Measurements from ENCODE around the gene UBE2G1. TPM values are rescaled to one million over a fixed set of nuclear protein-coding genes. Genes with fewer than 3 reads are reported as not detected.
A peak's percentile ranks its signal among the peaks of the same experiment; 100 is the strongest.
"Not testable (repeated sequence)": the region's sequence is repeated elsewhere in the genome, so short reads cannot be mapped to it uniquely, and the experiment has no call there.

The UBE2G1 gene
- total RNA-seq, 1 donor from 2014 or later, result 92.8 TPM

DNA sequence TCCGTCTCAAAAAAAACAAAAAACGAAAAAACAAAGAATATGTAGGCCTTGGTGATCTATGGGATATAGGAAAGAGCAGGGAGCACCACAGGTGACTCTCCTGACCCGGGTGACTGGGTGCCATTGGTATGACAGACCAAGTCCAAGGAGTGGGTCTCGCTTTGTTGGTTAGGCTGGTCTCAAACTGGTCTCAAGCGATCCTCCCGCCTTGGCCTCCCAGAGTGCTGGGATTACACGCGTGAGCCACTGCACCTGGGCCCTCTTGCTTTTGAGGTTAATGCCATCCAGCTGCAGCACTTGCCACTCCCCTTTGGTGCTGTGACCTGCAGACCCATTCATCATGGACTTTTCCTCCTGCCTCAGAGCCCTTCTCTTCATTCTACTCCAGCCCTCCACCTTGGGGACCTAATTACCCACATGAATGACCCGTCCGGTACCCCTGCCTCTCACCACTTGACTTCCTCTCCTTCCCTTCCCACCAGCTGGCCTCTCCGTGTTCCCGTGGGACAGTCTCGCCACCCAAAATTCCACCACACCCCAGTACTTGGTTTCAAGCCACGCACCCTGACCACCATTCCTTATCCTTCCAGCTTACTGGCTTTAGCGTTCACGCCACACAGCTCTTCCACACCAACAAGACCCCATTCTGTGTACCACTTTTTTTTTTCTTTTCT lies 3.2 kb upstream of the UBE2G1 start:
- intact Hi-C loops (cut with micrococcal nuclease), result no loop called here
- TF ChIP-seq, protein P1, sequence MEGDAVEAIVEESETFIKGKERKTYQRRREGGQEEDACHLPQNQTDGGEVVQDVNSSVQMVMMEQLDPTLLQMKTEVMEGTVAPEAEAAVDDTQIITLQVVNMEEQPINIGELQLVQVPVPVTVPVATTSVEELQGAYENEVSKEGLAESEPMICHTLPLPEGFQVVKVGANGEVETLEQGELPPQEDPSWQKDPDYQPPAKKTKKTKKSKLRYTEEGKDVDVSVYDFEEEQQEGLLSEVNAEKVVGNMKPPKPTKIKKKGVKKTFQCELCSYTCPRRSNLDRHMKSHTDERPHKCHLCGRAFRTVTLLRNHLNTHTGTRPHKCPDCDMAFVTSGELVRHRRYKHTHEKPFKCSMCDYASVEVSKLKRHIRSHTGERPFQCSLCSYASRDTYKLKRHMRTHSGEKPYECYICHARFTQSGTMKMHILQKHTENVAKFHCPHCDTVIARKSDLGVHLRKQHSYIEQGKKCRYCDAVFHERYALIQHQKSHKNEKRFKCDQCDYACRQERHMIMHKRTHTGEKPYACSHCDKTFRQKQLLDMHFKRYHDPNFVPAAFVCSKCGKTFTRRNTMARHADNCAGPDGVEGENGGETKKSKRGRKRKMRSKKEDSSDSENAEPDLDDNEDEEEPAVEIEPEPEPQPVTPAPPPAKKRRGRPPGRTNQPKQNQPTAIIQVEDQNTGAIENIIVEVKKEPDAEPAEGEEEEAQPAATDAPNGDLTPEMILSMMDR (IDR thresholded peaks at IDR 0.05; ENCODE audit: borderline replicate concordance), result no peak

DNA sequence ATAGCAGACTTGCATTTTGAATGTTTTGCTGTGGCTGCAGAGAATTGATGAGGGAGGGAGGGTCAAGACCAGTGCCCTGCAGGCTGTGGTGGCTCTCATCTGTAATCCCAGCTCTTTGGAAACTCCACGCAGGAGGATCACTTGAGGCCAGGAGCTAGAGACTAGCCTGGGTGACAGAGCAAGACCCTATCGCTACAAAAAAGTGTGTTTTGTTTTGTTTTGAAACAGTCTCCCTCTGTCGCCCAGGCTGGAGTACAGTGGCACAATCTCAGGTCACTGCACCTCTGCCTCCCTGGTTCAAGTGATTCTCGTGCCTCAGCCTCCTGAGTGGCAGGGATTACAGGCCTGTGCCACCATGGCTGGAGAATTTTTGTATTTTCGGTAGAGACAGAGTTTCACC lies 1.9 kb upstream of the UBE2G1 start:
- intact Hi-C loops (cut with micrococcal nuclease), result no loop called here
- Histone ChIP-seq H3K4me3 (no peak overlapping the region), H3K4me1 (peaks cover 26% of the 10 kb centered on the region), H3K36me3 (no peaks in the 10 kb centered on the region), H3K27ac (replicated peaks) (no peak overlapping the region), H3K9me3 (replicated peaks) (no peaks in the 10 kb centered on the region), H3K27me3 (ENCODE audit: low read depth) (no peaks in the 10 kb centered on the region)
- TF ChIP-seq, protein P1 (IDR thresholded peaks at IDR 0.05; ENCODE audit: borderline replicate concordance), result no peak
- no peak for DNase-seq

More for the DNA sequence above, 3.2 kb upstream of the UBE2G1 start:
- Histone ChIP-seq H3K27me3 (ENCODE audit: low read depth) (no peaks in the 10 kb centered on the region), H3K4me1 (peaks cover 15% of the 10 kb centered on the region), H3K4me3 (no peak overlapping the region), H3K27ac (replicated peaks) (no peak overlapping the region), H3K36me3 (no peaks in the 10 kb centered on the region), H3K9me3 (replicated peaks) (no peaks in the 10 kb centered on the region)
- DNase-seq, result no peak

DNA sequence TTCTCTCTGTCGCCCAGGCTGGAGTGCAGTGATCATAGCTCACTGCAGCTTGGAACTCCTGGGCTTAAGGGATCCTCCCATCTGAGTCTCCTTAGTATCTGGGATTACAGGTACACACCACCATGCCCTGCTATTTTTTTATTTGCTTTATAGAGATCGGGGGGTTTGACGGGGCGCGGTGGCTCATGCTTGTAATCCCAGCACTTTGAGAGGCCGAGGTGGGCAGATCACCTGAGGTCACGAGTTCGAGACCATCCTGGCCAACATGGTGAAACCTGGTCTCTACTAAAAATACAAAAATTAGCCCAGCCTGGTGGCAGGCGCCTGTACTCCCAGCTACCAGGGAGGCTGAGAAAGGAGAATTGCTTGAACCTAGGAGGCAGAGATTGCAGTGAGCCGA lies 702 bp upstream of the UBE2G1 start:
- H3K4me1 ChIP-seq, result peaks cover 38% of the 10 kb centered on the region
- peak overlapping the region; percentile 99 for H3K27ac ChIP-seq (replicated peaks)
- H3K4me3 ChIP-seq, result peak overlapping the region; percentile 99
- DNase-seq; intact Hi-C loops (cut with micrococcal nuclease); H3K36me3 ChIP-seq; H3K9me3 ChIP-seq (replicated peaks); H3K27me3 ChIP-seq (ENCODE audit: low read depth): not testable (repeated sequence)

DNA sequence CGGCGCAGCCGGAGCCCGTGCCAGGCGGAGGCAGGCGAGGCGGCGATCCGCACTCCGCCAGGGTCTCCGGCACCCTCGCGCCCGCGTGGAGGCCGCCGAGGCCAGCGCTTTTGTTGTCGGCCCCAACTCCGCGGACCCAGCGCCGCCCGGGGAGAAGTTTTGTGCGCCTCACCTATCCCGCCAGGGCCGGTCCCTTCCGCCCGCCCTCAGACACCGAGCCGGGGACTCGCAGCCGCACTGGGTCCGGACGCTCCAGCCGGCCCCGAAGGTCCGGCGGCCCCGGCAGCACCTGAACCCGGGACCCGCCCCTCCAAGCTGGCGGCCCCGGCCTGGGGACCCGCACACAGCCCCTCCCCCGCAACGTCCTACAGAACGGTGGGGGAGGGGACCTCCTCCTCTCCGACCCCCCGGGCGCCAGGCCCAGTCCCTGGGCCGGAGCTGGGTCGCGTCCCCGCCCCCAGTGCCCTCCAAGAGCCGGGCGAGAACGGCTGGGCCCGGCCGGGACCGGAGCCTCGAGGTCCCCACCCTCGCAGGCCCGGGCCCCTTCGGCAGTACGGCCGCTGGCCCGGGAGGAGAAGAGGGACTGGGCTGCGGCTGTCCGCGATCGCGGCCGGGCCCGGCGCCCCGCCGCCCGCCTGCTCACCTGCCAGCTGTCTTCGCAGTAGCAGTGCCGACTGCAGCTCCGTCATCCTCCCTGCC lies 698 bp downstream of the UBE2G1 start:
- TF ChIP-seq, protein P1 (IDR thresholded peaks at IDR 0.05; ENCODE audit: borderline replicate concordance), result no peak
- peak; percentile 37 for DNase-seq
- Histone ChIP-seq H3K4me1 (peaks cover 50% of the 10 kb centered on the region), H3K27me3 (ENCODE audit: low read depth) (no peaks in the 10 kb centered on the region), H3K9me3 (replicated peaks) (no peaks in the 10 kb centered on the region), H3K4me3 (peak overlapping the region; percentile 99), H3K27ac (replicated peaks) (peak overlapping the region; percentile 99), H3K36me3 (peaks cover 5% of the 10 kb centered on the region)
- intact Hi-C loops (cut with micrococcal nuclease), result no loop called here

DNA sequence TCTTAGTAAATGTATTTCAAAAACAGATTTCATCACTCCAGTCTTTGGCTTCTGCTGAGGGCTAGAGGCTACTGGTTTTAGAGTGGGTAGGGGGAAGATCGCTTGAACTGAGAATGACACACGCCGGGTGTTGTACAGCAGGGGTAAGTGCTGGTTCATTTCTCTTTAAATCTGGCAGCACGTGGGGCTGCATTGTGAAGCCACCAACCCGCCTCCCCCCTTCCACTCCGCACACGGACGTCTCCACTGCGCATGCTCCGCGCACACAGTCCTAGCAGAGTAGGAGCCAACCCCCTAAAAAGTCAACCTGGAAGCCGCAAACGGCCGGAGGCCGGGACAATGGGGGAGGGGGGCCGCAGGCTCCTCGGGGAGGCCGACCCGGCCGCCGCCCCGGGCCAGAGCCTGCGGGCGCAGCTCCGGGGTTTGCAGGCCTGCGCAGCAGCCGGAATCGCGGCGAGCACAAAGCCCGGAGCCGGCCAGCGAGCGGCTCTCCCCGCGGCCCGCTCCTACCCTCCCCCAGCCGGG lies 1.3 kb downstream of the UBE2G1 start:
- Histone ChIP-seq H3K4me1 (peaks cover 56% of the 10 kb centered on the region), H3K27ac (replicated peaks) (peak overlapping the region; percentile 99), H3K9me3 (replicated peaks) (no peaks in the 10 kb centered on the region), H3K27me3 (ENCODE audit: low read depth) (no peaks in the 10 kb centered on the region), H3K36me3 (peaks cover 5% of the 10 kb centered on the region), H3K4me3 (peak overlapping the region; percentile 99)
- peak; percentile 91 for DNase-seq
- TF ChIP-seq, protein P1 (IDR thresholded peaks at IDR 0.05; ENCODE audit: borderline replicate concordance), result no peak
- intact Hi-C loops (cut with micrococcal nuclease), result no loop called here

DNA sequence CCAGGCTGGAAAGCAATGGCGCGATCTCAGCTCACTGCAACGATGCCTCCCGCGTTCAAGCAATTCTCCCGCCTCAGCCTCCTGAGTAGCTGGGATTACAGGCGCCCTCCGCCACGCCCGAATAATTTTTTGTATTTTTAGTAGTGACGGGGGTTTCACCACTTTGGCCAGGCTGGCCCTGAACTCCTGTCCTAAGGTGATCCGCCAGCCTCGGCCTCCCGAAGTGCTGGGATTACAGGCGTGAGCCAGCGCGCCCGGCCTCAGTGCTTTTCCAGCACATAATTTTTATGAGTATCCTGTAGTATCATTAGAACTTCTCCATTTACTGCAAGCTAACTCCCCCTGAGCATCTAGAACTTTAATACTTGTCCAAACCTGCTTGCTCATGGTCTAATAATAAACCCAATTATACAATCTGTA lies 1.8 kb downstream of the UBE2G1 start:
- no peak for DNase-seq
- Histone ChIP-seq H3K27ac (replicated peaks) (peak overlapping the region; percentile 99), H3K9me3 (replicated peaks) (no peaks in the 10 kb centered on the region), H3K36me3 (peaks cover 5% of the 10 kb centered on the region), H3K4me1 (peaks cover 61% of the 10 kb centered on the region), H3K4me3 (peak overlapping the region; percentile 99), H3K27me3 (ENCODE audit: low read depth) (no peaks in the 10 kb centered on the region)
- TF ChIP-seq, protein P1 (IDR thresholded peaks at IDR 0.05; ENCODE audit: borderline replicate concordance), result no peak
- intact Hi-C loops (cut with micrococcal nuclease), result no loop called here
